ENCODE measurements around the gene PAH.
"Not testable (repeated sequence)": the region's sequence is repeated elsewhere in the genome, so short reads cannot be mapped to it uniquely, and the experiment has no call there.

Gene PAH

DNA sequence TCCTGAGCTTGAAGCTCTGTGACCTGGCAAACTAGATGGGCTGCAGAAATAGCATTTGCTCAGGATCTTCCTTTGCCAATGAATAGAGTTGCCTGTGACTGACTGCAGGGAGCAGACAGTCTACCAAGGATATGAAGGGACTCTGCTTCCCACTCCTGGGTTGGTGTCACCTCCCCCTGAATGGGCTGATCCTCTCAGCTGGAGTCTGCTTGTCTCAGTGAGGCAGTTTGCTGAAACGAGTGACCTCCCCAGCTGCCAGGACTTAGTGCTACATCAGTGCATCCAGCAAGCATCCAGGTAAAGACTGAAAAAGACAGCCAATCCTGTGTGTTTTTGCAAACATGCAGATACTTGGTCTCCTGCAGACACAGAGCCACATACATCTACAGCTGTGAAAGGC lies 28.5 kb downstream of the PAH start:
- no peak for DNase-seq

GRCh38 chr12:102885043-102885932 lies 31.8 kb downstream of the PAH start:
- no peak for DNase-seq

- DNase-seq, result peak; percentile 14
These were observed 33.7 kb downstream of the PAH start for GRCh38 chr12:102883204-102883799.

GRCh38 chr12:102880783-102881182 lies 36.3 kb downstream of the PAH start:
- DNase-seq, result no peak

DNA sequence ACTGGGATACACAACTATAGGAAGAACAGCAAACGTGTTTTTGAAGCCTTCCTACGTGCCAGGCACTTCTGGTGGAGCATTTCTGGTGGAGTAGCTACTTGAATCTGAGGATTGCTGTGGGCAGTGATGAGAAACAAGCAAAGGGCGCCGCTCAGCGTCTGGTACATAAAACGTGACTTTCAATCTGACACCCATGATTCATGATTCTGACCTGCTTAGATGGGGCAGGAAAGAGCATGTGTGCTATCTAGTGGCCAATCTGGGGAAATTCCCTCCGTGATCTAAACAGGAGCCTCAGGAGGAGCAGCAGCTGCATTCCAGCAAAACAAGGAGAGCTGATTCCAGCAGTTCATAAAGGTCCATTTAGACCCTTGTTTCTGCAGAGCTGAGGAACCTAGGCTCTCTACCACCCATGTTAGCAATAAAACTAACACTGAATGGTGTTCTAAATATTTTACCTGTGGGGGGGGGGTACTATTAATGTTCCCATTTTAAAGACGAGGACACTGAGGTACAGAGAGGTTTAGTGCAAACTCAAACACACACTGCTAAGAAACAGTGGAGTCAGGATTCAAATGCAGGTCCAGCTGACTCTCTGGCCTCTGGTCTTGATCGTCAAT lies 37.8 kb downstream of the PAH start:
- peak; percentile 93 for DNase-seq

DNA sequence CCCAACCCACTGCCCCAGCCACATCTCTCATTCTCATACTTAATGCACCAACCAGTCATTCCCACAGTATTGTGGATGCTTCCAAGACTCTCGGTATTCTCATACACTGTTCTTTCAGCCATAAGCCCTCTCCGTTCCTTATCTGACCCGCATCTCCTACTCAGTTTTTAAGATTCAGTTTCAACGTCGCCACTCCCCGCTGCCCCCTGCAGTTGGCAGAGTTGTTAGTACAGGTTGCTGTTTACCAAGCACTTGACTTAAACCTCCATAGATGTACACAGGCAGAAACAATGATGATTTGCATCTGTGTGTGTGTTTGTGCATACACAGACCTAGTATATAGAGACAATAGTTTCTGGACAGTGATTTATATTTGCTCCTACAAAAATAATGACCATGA lies 40.2 kb downstream of the PAH start:
- no peak for DNase-seq

- DNase-seq, result no peak
These were observed 42.2 kb downstream of the PAH start for GRCh38 chr12:102874819-102875218.

DNA sequence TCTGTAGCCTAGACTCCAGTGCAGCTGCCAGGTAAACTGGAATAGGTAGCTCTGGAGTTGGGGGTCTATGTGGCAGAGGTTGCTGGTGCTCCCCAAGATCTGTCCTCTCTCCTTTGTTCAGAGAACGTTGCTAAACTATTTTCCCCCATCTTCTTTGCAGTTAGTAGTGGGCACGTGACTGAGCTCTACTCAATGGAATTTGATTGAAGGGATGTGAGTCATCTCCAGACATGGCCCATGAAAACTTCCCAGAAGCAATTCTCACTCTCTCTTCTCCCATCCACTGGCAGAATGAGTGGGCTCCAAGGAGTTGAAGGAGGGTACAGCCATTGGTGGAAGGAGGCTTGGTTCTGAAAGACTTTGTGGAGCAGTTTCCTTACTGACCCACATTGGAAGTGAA lies 44.0 kb downstream of the PAH start:
- no peak for DNase-seq

DNA sequence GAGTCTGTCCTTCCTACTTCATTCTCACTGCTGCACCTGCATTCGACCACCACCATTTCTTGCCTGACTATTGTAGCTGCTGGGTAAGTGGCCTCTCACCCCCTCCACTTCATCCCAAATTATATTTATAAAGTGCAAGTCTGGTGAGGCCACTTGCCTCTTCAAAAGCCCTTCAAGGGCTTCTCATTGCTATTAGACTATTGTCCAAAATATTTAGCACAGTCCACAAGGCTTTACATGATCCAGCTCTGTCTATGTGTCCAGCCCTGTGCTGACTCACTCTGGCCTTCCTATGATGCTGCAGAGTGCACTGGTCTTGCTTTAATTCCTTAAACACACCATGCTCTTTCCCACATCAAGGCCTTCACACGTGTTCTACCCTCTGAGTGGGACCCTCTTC lies 46.0 kb downstream of the PAH start:
- no peak for DNase-seq

GRCh38 chr12:102869571-102869970 lies 47.5 kb downstream of the PAH start:
- DNase-seq, result no peak

DNA sequence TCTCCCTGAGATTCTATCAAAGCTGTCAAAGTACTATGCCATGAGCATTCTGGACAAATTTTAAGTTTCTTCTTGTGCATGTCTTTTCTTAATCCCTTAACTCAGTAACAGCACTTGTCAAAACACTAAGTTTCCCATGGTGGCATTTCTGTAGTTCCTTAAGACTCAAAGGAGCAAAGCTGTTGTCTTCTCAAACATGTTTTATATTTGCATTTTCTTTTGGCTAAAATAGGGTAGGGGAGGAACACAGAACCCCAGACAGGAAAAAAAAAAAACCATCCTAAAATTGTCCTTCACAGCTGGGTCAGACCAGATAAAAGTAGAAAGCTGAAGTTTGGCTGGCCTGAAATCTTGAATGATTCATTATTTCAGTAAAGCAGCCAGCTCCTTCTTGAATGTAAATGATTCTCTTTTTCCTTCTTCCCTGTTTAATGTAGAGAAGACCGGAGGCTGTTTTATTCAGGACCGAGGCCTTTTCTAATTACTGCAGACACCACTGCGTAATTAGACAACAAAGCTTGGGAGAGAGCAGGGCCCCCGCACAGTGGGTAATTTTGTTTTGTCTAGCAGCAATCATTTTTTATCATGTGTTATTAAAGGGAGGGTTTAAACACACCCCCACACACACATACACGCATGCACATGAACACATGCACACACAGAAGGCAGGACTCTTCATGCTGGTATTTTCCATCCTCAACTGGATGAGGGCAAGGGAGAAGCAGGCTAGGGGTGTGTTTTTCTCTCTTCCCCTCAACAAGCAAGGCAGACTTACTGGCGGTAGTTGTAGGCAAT lies 51.0 kb downstream of the PAH start:
- DNase-seq, result no peak

GRCh38 chr12:102862486-102862885 lies 54.6 kb downstream of the PAH start:
- DNase-seq, result no peak

DNA sequence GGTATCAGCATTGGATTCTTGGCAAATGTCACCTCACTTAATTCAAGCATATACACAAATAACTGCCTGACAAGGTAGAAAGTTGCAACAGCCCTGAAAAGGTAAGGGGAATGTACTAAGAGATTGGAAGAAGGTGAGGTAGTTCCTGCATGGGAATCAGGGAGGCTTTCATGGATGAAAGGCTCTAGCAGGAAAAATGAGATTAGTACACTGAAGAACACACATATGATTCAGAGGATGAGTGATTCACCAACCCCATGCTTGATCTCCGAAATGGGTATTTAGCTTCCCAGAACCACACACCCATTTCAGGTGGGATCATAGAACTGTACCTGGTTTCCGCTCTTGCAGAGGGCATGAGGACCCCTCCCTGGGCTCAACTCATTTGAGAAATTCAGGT lies 65.8 kb downstream of the PAH start:
- no peak for DNase-seq

DNA sequence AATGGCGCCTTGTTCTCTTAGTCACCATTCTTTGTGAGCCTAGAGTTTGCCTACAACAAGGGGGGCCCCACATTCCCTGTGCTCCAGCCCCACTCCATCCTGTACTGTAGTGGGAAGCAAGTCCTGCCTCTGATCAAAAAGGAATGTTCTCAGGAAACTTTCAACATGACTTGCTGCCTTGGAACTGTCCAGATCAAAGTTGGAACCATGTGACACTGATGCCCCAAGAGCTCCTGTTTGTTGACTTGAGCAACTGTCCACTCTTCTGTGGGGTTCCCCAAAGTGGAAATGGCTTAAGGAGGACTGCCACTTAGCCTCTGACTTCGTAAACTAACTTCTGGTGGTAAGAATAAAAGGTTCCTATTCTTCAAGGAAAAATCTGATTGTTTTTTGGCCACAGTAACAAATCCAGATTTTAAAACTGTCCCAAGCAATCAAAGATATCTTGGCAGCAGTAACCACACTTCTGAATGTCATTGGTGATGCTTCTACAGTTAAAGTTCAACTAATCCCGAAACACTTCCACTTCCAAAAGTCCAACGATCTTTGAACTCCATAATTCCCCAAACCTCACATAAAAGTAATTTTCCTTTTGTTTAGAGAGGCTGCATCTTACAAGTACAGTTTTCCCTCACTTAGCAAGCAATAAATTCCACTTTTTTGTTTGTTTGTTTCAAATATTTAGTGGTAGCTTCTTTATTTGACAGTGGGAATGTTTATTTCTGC lies 67.2 kb downstream of the PAH start:
- DNase-seq, result no peak

DNA sequence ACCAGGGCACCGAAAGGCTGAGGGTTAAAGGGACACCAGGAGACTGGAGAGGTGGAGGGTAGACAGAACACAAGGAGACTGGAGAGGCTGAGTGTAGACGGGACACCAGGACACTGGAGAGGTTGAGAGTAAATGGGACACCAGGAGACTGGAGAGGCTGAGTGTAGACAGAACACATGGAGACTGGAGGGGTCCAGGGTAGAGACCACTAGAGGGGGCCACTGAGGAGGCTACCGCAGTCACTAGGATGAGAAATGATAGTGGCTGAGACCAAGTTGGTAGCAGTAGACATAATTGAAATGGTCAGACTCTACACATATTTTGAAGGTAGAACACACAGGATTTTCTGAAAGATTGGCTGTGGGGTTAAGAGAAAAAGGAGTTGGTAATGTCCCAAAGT lies 68.2 kb downstream of the PAH start:
- DNase-seq, result no peak

GRCh38 chr12:102847131-102847530 lies 69.9 kb downstream of the PAH start:
- DNase-seq, result no peak

DNA sequence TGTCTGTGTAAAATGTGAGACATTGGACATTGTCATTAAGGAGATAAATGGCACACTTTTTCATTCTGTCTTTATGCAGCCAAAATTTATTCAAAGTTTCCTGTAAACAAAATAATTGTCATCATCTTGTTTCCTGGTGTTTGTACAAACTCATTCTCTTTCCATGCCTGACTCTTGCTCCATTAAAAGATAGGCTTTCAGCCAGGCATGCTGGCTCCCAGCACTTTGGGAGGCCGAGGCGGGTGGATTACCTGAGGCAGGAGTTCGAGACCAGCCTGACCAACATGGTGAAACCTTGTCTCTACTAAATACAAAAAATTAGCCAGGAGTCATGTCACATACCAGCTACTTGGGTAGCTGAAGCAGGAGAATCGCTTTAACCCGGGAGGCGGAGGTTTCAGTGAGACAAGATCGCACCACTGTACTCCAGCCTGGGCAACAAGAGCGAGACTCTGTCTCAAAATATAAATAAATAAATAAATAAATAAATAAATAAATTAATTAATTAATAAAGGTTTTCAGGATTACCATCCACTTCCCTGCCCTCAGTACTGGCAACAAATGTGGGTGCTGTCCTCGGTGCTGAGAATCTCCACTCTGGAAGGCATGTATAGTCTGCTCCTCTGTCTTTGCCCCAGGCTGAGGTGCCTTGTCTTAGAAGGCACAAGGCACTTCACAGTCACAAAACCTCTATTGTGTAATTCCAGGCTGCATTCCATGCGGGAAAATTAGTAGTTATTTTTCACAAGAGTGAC lies 83.2 kb downstream of the PAH start:
- DNase-seq, result no peak

DNA sequence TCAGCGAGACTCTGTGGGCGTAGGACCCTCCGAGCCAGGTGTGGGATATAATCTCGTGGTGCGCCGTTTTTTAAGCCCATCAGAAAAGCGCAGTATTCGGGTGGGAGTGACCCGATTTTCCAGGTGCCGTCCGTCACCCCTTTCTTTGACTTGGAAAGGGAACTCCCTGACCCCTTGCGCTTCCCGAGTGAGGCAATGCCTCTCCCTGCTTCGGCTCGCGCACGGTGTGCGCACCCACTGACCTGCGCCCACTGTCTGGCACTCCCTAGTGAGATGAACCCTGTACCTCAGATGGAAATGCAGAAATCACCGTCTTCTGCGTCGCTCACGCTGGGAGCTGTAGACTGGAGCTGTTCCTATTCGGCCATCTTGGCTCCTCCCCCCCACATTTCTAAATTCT lies 84.2 kb downstream of the PAH start:
- not testable (repeated sequence) for DNase-seq

GRCh38 chr12:102824218-102824835 lies 92.7 kb downstream of the PAH start:
- DNase-seq, result no peak

DNA sequence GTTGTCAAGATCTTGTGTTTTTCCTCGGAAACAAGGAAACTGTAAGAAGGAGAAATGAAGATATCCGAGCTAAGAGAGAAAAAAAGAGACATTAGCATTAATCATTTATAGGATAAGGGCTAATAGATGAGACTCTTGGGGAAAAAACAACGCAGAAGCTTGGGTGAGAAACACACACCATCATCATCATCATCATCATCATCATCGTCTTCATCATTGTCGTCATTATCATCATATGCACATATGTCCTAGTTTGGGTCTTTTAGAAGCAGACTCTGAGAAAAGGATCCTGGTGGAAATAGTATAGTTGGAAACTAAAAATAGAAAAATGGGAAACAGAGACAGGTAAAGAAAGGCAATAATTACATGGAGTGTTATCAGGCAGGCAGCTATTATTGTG lies 95.9 kb downstream of the PAH start:
- DNase-seq, result no peak

- DNase-seq, result peak; percentile 27
These were observed 100.1 kb downstream of the PAH start for GRCh38 chr12:102816816-102817434.
